Endothelial cell of umbilical vein (primary cell): Measurements from ENCODE around the gene ACBD6. TPM values are rescaled to one million over a fixed set of nuclear protein-coding genes. Genes with fewer than 3 reads are reported as not detected.

ENCODE experiments used
- BruUV-seq: library from RNA; stranded (reverse); fragments of 400-500 nt; replicated peaks from 2 replicates; lab custom pipeline; 2021; lab: Mats Ljungman, UMichigan
- CTCF ChIA-PET: fragments of 300-600, 350-600 bp; sonication (Branson Sonifier 250); formaldehyde crosslinking; loops from one replicate; lab custom pipeline; 2021; ENCODE audit warnings: antibody characterized with exemption, inconsistent platforms; lab: Charles Lee
- POLR2A ChIA-PET: fragments of 300-600, 350-600 bp; sonication (Branson Sonifier 250); formaldehyde crosslinking; loops from one replicate; lab custom pipeline; 2021; ENCODE audit warnings: antibody characterized with exemption, inconsistent platforms; lab: Charles Lee
- DNase-seq: peaks from one replicate; pipeline ENCODE4 v3.0.0-alpha.2; 2011; ENCODE audit warnings: low read depth, low spot score
- FAIRE-seq: peaks from 2 replicates; lab custom pipeline; 2011; peaks lifted over from hg19 to GRCh38; lab: Jason Lieb, UNC
- H2AFZ ChIP-seq: 2 replicates; pipeline ENCODE4 v1.6.0; 2012; ENCODE audit warnings: low read depth, low read length, control low read depth, inconsistent platforms
- H3K27ac ChIP-seq: 2 replicates; pipeline ENCODE4 v1.5.1; 2011; ENCODE audit warnings: low read depth, mild to moderate bottlenecking, control low read depth, low read length, moderate library complexity; ENCODE audit not compliant: insufficient read depth
- H3K27me3 ChIP-seq, 2 experiments: 2 replicates each; pipeline versions ENCODE4 v1.6.0 to v1.6.1; 2011; ENCODE audit warnings: low read length in 2 of 2, mixed read lengths in 1 of 2; ENCODE audit not compliant: control insufficient read depth in 2 of 2, insufficient read depth in 2 of 2
- H3K36me3 ChIP-seq, 2 experiments: 2 replicates in 1 of 2; 3 replicates in 1 of 2; pipeline ENCODE4 v1.5.1; 2011; ENCODE audit warnings: low read length in 2 of 2, mild to moderate bottlenecking in 1 of 2, moderate library complexity in 1 of 2; ENCODE audit not compliant: control insufficient read depth in 2 of 2, insufficient read depth in 2 of 2; ENCODE audit errors: extremely low read depth in 1 of 2
- H3K4me1 ChIP-seq: 3 replicates; pipeline ENCODE4 v1.5.1; 2011; ENCODE audit warnings: mild to moderate bottlenecking, low read length; ENCODE audit not compliant: control insufficient read depth, insufficient read depth; ENCODE audit errors: extremely low read depth
- H3K4me2 ChIP-seq: 2 replicates; pipeline ENCODE4 v1.6.1; 2011; ENCODE audit warnings: low read length, control low read depth, mixed read lengths; ENCODE audit not compliant: insufficient read depth
- H3K4me3 ChIP-seq, 3 experiments: fragments of 200-600 bp in 1 of 3; sonication (generic), shearing (Covaris generic) in 1 of 3; replicated peaks in 1 of 3; 2 replicates each; pipeline ENCODE4 v1.5.1; 2011 to 2016; ENCODE audit warnings: control low read depth in 3 of 3, low read length in 3 of 3, mild to moderate bottlenecking in 2 of 3, inconsistent platforms in 1 of 3, low read depth in 1 of 3, moderate library complexity in 1 of 3; ENCODE audit not compliant: insufficient read depth in 1 of 3
- H3K79me2 ChIP-seq: 2 replicates; pipeline ENCODE4 v1.6.0; 2012; ENCODE audit warnings: low read length, inconsistent platforms; ENCODE audit not compliant: control insufficient read depth, insufficient read depth
- H3K9ac ChIP-seq: replicated peaks from 2 replicates; pipeline ENCODE3; 2011; ENCODE audit warnings: low read length, control low read depth; ENCODE audit not compliant: insufficient read depth; ENCODE audit errors: extremely low read depth
- H3K9me1 ChIP-seq: replicated peaks from 3 replicates; pipeline ENCODE4 v1.6.0; 2011; ENCODE audit warnings: mild to moderate bottlenecking, low read length; ENCODE audit not compliant: control insufficient read depth, insufficient read depth; ENCODE audit errors: extremely low read depth
- H3K9me3 ChIP-seq: replicated peaks from 2 replicates; pipeline ENCODE4 v1.5.1; 2012; ENCODE audit warnings: low read length, inconsistent platforms; ENCODE audit not compliant: control insufficient read depth, insufficient read depth
- H4K20me1 ChIP-seq: replicated peaks from 2 replicates; pipeline ENCODE3; 2011; ENCODE audit warnings: mild to moderate bottlenecking, low read length; ENCODE audit not compliant: control insufficient read depth, insufficient read depth; ENCODE audit errors: extremely low read depth
- CTCF ChIP-seq, 2 donors: IDR thresholded peaks; 1 replicate in 1 of 2; 2 replicates in 1 of 2; pipeline ENCODE4 v1.5.1; 2011; ENCODE audit warnings: low read length in 2 of 2, mild to moderate bottlenecking in 2 of 2, moderate library complexity in 2 of 2, control low read depth in 1 of 2, inconsistent platforms in 1 of 2, low read depth in 1 of 2; ENCODE audit not compliant: insufficient read depth in 1 of 2; ENCODE audit errors: extremely low read depth in 1 of 2
- EZH2 ChIP-seq: IDR thresholded peaks from 2 replicates; pipeline ENCODE4 v1.6.1; 2012; ENCODE audit warnings: borderline replicate concordance, low read depth, mild to moderate bottlenecking, moderate library complexity, low read length, inconsistent platforms; ENCODE audit not compliant: severe bottlenecking
- FOS ChIP-seq: IDR thresholded peaks from 2 replicates; pipeline ENCODE4 v1.6.1; 2011; ENCODE audit warnings: mild to moderate bottlenecking, low read length, moderate library complexity, borderline replicate concordance; ENCODE audit not compliant: insufficient read depth
- GATA2 ChIP-seq: IDR thresholded peaks from 2 replicates; pipeline ENCODE4 v1.7.0; 2011; ENCODE audit warnings: low read depth, mild to moderate bottlenecking, moderate library complexity, mixed read lengths, low read length; ENCODE audit not compliant: insufficient read length, insufficient read depth
- JUN ChIP-seq: IDR thresholded peaks from 2 replicates; pipeline ENCODE4 v1.6.1; 2011; ENCODE audit warnings: borderline replicate concordance, low read depth; ENCODE audit not compliant: insufficient read length, insufficient read depth
- MAX ChIP-seq: IDR thresholded peaks from 2 replicates; pipeline ENCODE4 v1.6.1; 2011; ENCODE audit not compliant: insufficient read depth, insufficient read length
- MYC ChIP-seq: IDR thresholded peaks from one replicate; pipeline ENCODE4 v1.6.1; 2011; ENCODE audit warnings: mild to moderate bottlenecking, low read depth, low read length
- POLR2A ChIP-seq: IDR thresholded peaks from 2 replicates; pipeline ENCODE4 v1.6.1; 2012; ENCODE audit warnings: low read depth, mild to moderate bottlenecking, control low read depth, low read length
- POLR2AphosphoS5 ChIP-seq: IDR thresholded peaks from 2 replicates; pipeline ENCODE4 v1.6.1; 2012; ENCODE audit warnings: low read depth, mild to moderate bottlenecking, control low read depth, low read length, moderate library complexity; ENCODE audit not compliant: insufficient read depth
- dilution Hi-C: fragments of 300-500 bp; cut with MboI; formaldehyde crosslinking; loops from one replicate; pipeline ENCODE4 v1.15.0; 2019; ENCODE audit warnings: low sequenced_read_pairs; ENCODE audit not compliant: extremely low pct_ligation_motif_present
- intact Hi-C: fragments of 100-400 bp; cut with micrococcal nuclease; formaldehyde crosslinking; loops from one replicate; pipeline ENCODE4 v1.10.0; 2022
- polyA plus RNA-seq, 4 experiments: library from polyadenylated mRNA; depleted of rRNA in 3 of 4; stranded (reverse) in 3 of 4; unstranded in 1 of 4; fragments of >200 nt; gene quantifications; 2 replicates each; pipeline versions ENCODE4 v1.2.1 to v1.2.3, GENCODE V29; 2011 to 2012; ENCODE audit warnings: missing spikeins in 1 of 4
- total RNA-seq: library from RNA; stranded (reverse); gene quantifications from 2 replicates; pipeline ENCODE4 v1.2.3, GENCODE V29; 2021

ACBD6 gene
- total and polyA plus RNA-seq, 2 donors (not counting 3 experiments of a cell fraction or from before 2014, with no cell fraction given) = 55.6 to 56.4 TPM

- POLR2A ChIA-PET = no interaction called here
- H3K9me1 ChIP-seq = no peaks in the 10 kb centered on the region
- H4K20me1 ChIP-seq = no peaks in the 10 kb centered on the region
These were observed 62.0 kb downstream of the ACBD6 start for GRCh38 chr1:180440335-180440734.

GRCh38 chr1:180435566-180435965 is 66.8 kb downstream of the ACBD6 start:
- DNase-seq = no peak
- ChIA-PET POLR2A (no interaction called here), CTCF (interaction anchor here (1.0 to 1.6 kb wide), 3 partner anchors 12 to 20 kb away, joined by 3 to 4 read pairs (median 4); no protein-coding TSS in a partner anchor)
- no peak overlapping the region for H3K27ac ChIP-seq
- H4K20me1 ChIP-seq = peaks cover 3% of the 10 kb centered on the region
- dilution Hi-C loops (no loop called here), intact Hi-C loops (no loop called here)
- H3K4me2 ChIP-seq = no peak overlapping the region
- no peak overlapping the region for H2AFZ ChIP-seq
- H3K4me3 ChIP-seq = no peak overlapping the region
- no peaks in the 10 kb centered on the region for H3K9me3 ChIP-seq
- H3K4me1 ChIP-seq = no peaks in the 10 kb centered on the region
- BruUV-seq = no TSS peak
- no peak for FAIRE-seq
- H3K9me1 ChIP-seq = no peaks in the 10 kb centered on the region
- H3K27me3 ChIP-seq = no peaks in the 10 kb centered on the region
- H3K36me3 ChIP-seq = no peaks in the 10 kb centered on the region
- TF ChIP-seq MYC (no peak), CTCF (IDR thresholded peaks at IDR 0.05; ENCODE audit: extremely low read depth in 1 of 2, insufficient read depth in 1 of 2, low read depth in 1 of 2, low read length in 2 of 2) (no peak), EZH2 (no peak), POLR2A (no peak), MAX (no peak), JUN (no peak), FOS (no peak), GATA2 (no peak), POLR2AphosphoS5 (no peak)
- H3K9ac ChIP-seq = no peak overlapping the region
- H3K79me2 ChIP-seq = peaks cover 17% of the 10 kb centered on the region

More at GRCh38 chr1:180440335-180440734, 62.0 kb downstream of the ACBD6 start:
- no peak for FAIRE-seq
- no peak overlapping the region for H2AFZ ChIP-seq
- no peaks in the 10 kb centered on the region for H3K36me3 ChIP-seq
- H3K27ac ChIP-seq = no peak overlapping the region
- H3K9me3 ChIP-seq = no peaks in the 10 kb centered on the region
- dilution Hi-C loops = no loop called here
- no peak for TF ChIP-seq JUN
- no peak for TF ChIP-seq MAX
- TF ChIP-seq EZH2 = no peak
- TF ChIP-seq POLR2AphosphoS5 = no peak
- no peak for TF ChIP-seq FOS
- H3K4me2 ChIP-seq = no peak overlapping the region
- DNase-seq = no peak
- no peaks in the 10 kb centered on the region for H3K27me3 ChIP-seq
- CTCF ChIA-PET = no interaction called here
- no peak overlapping the region for H3K9ac ChIP-seq
- BruUV-seq = no TSS peak
- H3K4me3 ChIP-seq = no peak overlapping the region
- intact Hi-C loops = no loop called here
- H3K4me1 ChIP-seq = no peaks in the 10 kb centered on the region
- H3K79me2 ChIP-seq = no peaks in the 10 kb centered on the region
